Esophagus (tissue), 2 donors: Measurements from ENCODE around the gene COX7A1. TPM values are rescaled to one million over a fixed set of nuclear protein-coding genes. Genes with fewer than 3 reads are reported as not detected.

Source experiments
- H3K27ac ChIP-seq, 2 donors: one replicate each; pipeline ENCODE4 v1.5.1; 2013; ENCODE audit warnings: low read depth in 2 of 2, mild to moderate bottlenecking in 2 of 2, inconsistent platforms in 1 of 2, low read length in 1 of 2, moderate library complexity in 1 of 2
- H3K27me3 ChIP-seq, 2 donors: one replicate each; pipeline ENCODE4 v1.6.1; 2013; ENCODE audit warnings: low read length in 2 of 2, control low read depth in 1 of 2, mild to moderate bottlenecking in 1 of 2; ENCODE audit not compliant: insufficient read depth in 2 of 2, control insufficient read depth in 1 of 2
- H3K36me3 ChIP-seq, 2 donors: one replicate each; pipeline ENCODE4 v1.6.1; 2013; ENCODE audit warnings: low read length in 1 of 2; ENCODE audit not compliant: control insufficient read depth in 2 of 2, insufficient read depth in 2 of 2
- H3K4me1 ChIP-seq, 2 donors: one replicate each; pipeline ENCODE4 v1.6.1; 2013; ENCODE audit warnings: low read length in 1 of 2; ENCODE audit not compliant: control insufficient read depth in 2 of 2, insufficient read depth in 2 of 2
- H3K4me3 ChIP-seq, 2 donors: one replicate each; pipeline ENCODE4 v1.5.1; 2013; ENCODE audit warnings: low read length in 2 of 2, mild to moderate bottlenecking in 2 of 2, low read depth in 1 of 2, moderate library complexity in 1 of 2
- H3K9me3 ChIP-seq, 2 donors: one replicate each; pipeline ENCODE4 v1.6.1; 2013; ENCODE audit warnings: mild to moderate bottlenecking in 2 of 2, low read depth in 1 of 2, low read length in 1 of 2, moderate library complexity in 1 of 2; ENCODE audit not compliant: control insufficient read depth in 2 of 2, insufficient read depth in 1 of 2
- WGBS, 2 donors: extraction: QIAGEN DNeasy Blood & Tissue Kit; methylation state at CpG; one replicate each; pipeline ENCODE4 v1.1.7; 2013; 5-methylcytosine and 5-hydroxymethylcytosine counted together
- polyA plus RNA-seq, 2 donors: library from polyadenylated mRNA; stranded (reverse); fragments of 200-250 nt; gene quantifications; one replicate each; pipeline ENCODE4 v1.2.3, GENCODE V29; 2013
- donor health status: healthy with polysubstance abuse.
- donor health status: Bipolar disorder and iron deficiency.

COX7A1 gene
- polyA plus RNA-seq, 2 donors, result 17.3 to 22.9 TPM

GRCh38 chr19:36169084-36169760 lies 17.0 kb upstream of the COX7A1 start:
- Histone ChIP-seq H3K27me3 (no peaks in the 10 kb centered on the region), H3K4me3 (no peak overlapping the region), H3K4me1 (peaks cover 0 to 4% of the 10 kb centered on the region in 2 donors), H3K36me3 (peaks cover 0 to 5% of the 10 kb centered on the region in 2 donors), H3K9me3 (no peaks in the 10 kb centered on the region), H3K27ac (peak overlapping the region; percentile 43 to 84)
- 37 to 38% methylated on average over 9 of the region's 9 CpGs for WGBS, 2 donors

- H3K27ac ChIP-seq, result no peak overlapping the region
- WGBS, 2 donors, result 96 to 97% methylated on average over 12 of the region's 12 CpGs
- no peaks in the 10 kb centered on the region for H3K27me3 ChIP-seq
- no peaks in the 10 kb centered on the region for H3K9me3 ChIP-seq
- peaks cover 0 to 12% of the 10 kb centered on the region in 2 donors for H3K36me3 ChIP-seq
- no peaks in the 10 kb centered on the region for H3K4me1 ChIP-seq
- H3K4me3 ChIP-seq, result no peak overlapping the region
Measured at GRCh38 chr19:36163813-36164212, 11.6 kb upstream of the COX7A1 start.

DNA sequence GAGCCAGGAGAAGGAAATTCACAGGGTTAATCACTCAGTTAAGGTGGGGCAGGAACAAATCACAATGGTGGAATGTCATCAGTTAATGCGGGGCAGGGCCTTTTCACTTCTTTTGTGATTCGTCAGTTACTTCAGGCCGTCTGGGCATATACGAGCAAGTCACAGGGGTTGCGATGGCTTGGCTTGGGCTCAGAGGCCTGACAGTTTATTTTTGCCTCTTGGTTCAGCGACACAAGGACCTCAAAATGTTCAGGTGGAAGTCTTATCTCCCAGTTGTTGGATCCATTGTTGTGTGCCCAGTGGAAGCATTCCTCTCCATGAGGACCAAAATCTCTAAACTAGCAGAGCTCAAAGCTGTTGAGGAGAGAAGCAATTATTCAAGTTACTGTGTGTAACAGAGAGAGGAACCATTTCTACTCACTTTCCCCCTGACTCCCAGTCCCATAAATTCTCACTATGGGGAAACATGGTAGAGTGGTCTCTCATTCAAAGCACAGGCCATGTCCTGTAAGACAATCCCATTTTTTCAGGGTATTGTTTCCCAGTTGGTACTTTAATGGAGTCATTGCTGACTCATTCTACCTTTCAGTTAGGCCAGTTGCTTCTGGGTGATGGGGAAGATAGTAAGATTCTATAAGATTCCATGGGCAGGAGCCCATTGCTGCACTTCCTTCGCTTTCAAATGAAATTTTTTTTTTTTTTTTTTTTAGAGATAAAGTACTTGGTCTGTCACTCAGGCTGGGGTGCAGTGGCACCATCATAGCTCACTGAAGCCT lies 8.8 kb upstream of the COX7A1 start:
- Histone ChIP-seq H3K4me1 (no peaks in the 10 kb centered on the region), H3K27me3 (no peaks in the 10 kb centered on the region), H3K27ac (peak overlapping the region; percentile 63 to 90), H3K9me3 (no peaks in the 10 kb centered on the region), H3K36me3 (peaks cover 0 to 9% of the 10 kb centered on the region in 2 donors), H3K4me3 (peak overlapping the region in 1 of 2 donors; percentile 2)
- WGBS, 2 donors, result 55 to 63% methylated on average over 7 of the region's 7 CpGs

DNA sequence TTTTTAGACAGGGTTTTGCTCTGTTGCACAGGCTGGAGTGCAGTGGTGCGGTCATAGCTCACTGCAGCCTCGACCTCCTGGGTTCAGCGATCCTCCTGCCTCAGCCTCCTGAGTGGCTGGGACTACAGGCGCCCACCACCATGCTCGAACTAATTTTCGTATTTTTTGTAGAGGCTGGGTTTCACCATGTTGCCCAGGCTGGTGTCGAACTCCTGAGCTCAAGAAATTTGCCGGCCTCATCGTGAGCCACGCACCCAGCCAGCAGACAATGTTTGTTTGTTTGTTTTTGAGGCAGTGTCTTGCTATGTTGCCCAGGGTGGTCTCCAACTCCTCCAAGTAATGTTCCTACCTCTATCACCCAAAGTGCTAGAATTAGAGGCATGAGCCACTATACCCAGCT lies 879 bp upstream of the COX7A1 start:
- H3K36me3 ChIP-seq, result peaks cover 3 to 19% of the 10 kb centered on the region in 2 donors
- 90 to 95% methylated on average over 10 of the region's 10 CpGs for WGBS, 2 donors
- no peaks in the 10 kb centered on the region for H3K27me3 ChIP-seq
- no peaks in the 10 kb centered on the region for H3K9me3 ChIP-seq
- H3K4me1 ChIP-seq, result peaks cover 2 to 10% of the 10 kb centered on the region in 2 donors
- H3K27ac ChIP-seq, result peak overlapping the region; percentile 81 to 83
- no peak overlapping the region for H3K4me3 ChIP-seq

GRCh38 chr19:36152019-36152351 lies 262 bp downstream of the COX7A1 start:
- Histone ChIP-seq H3K9me3 (no peaks in the 10 kb centered on the region), H3K27ac (peak overlapping the region; percentile 81 to 98), H3K4me1 (peaks cover 2 to 10% of the 10 kb centered on the region in 2 donors), H3K27me3 (no peaks in the 10 kb centered on the region), H3K4me3 (peak overlapping the region; percentile 41 to 45), H3K36me3 (peaks cover 3 to 25% of the 10 kb centered on the region in 2 donors)
- WGBS, 2 donors, result 54 to 69% methylated on average over 16 of the region's 16 CpGs

DNA sequence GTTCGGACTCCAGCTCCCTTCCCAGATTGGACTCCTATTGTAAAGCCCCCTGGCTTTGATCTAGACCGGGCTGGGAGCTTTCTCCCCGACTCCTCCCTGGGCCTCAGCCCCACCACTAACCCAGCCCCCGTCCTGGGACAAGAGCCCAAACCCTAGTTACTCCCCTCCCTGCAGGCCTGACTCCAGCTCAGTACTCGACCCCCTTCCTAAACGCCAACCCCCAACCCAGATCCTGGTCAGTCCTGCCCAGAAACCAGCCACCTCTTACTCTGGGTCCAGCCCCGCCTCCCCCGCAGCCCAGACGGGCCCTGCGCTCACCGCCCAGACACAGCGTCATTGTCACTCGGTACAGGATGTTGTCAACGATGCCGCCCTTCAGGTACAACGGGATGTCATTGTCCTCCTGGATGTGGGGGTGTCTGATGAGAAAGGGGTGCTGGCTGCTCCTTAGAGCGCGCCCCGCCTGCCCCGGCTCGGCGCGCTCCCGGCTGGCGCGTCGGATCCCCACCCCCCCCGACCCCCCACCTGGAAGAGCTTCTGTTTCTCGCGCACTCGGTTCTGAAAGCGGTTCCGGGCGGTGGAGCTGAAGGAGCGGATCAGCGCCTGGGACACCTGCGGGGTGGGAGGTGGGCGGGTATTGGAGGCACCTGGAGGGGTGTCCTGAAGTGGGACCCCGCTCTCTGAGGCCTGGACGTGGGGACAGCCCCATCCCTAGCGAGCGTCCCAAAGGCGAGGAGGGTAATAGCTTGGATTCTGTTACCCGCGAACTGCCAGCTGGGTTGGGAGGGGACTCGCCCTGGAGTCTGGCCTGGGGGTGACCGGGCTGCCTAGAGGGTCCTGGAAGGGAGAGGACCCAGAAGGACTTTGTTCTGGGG lies 866 bp downstream of the COX7A1 start:
- WGBS, 2 donors, result 56 to 64% methylated on average over 45 to 47 of the region's 47 CpGs
- H3K27me3 ChIP-seq, result no peaks in the 10 kb centered on the region
- peaks cover 2 to 10% of the 10 kb centered on the region in 2 donors for H3K4me1 ChIP-seq
- peak overlapping the region; percentile 41 to 45 for H3K4me3 ChIP-seq
- H3K9me3 ChIP-seq, result no peaks in the 10 kb centered on the region
- H3K27ac ChIP-seq, result peak overlapping the region; percentile 81 to 98
- H3K36me3 ChIP-seq, result peaks cover 3 to 31% of the 10 kb centered on the region in 2 donors

DNA sequence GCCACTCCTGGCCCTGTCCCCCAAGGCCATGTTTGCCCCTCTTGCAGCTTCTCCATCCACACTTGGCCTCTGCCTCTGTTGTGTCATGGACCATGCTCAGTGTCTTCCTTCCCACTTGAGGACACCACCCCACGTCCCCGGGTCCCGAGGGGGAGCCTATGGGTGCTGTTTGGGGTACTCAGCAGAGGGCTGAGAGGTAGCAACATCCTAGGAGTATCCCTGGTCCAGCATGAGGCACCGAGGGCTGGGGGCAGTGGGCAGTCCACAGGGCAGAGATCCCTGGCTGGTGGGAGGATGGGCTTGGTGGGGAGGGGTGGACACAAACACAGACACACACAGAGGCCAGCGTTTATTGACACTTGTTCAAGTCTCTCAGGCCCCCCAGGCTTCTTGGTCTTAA lies 1.7 kb downstream of the COX7A1 start:
- Histone ChIP-seq H3K9me3 (no peaks in the 10 kb centered on the region), H3K27me3 (no peaks in the 10 kb centered on the region), H3K36me3 (peaks cover 9 to 39% of the 10 kb centered on the region in 2 donors), H3K4me1 (peaks cover 2 to 10% of the 10 kb centered on the region in 2 donors), H3K27ac (peak overlapping the region; percentile 81 to 98), H3K4me3 (no peak overlapping the region)
- 52 to 54% methylated on average over 5 of the region's 5 CpGs for WGBS, 2 donors

DNA sequence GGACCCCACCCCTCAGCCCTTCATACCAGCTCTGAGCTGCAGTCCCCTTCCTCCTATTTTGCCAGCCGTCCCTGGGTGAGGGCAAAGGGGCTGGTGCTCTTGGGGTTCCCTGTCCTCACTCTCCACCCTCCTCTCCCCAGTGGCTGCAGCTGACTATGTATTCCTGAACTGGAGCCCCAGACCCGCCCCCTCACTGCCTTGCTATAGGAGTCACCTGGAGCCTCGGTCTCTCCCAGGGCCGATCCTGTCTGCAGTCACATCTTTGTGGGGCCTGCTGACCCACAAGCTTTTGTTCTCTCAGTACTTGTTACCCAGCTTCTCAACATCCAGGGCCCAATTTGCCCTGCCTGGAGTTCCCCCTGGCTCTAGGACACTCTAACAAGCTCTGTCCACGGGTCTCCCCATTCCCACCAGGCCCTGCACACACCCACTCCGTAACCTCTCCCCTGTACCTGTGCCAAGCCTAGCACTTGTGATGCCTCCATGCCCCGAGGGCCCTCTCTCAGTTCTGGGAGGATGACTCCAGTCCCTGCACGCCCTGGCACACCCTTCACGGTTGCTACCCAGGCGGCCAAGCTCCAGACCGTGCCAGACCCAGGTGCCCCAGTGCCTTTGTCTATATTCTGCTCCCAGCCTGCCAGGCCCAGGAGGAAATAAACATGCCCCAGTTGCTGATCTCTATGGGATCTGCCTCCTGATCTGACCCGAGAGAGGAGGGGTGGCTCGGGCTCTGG lies 2.4 kb downstream of the COX7A1 start:
- no peaks in the 10 kb centered on the region for H3K9me3 ChIP-seq
- peaks cover 2 to 10% of the 10 kb centered on the region in 2 donors for H3K4me1 ChIP-seq
- WGBS, 2 donors, result 43 to 63% methylated on average over 13 of the region's 13 CpGs
- no peaks in the 10 kb centered on the region for H3K27me3 ChIP-seq
- peak overlapping the region; percentile 81 to 98 for H3K27ac ChIP-seq
- peak overlapping the region in 1 of 2 donors; percentile 1 for H3K4me3 ChIP-seq
- peaks cover 9 to 41% of the 10 kb centered on the region in 2 donors for H3K36me3 ChIP-seq

- 98 to 99% methylated on average over 6 of the region's 6 CpGs for WGBS, 2 donors
- no peak overlapping the region for H3K4me3 ChIP-seq
- H3K9me3 ChIP-seq, result no peaks in the 10 kb centered on the region
- peaks cover 0 to 8% of the 10 kb centered on the region in 2 donors for H3K4me1 ChIP-seq
- H3K36me3 ChIP-seq, result peaks cover 15 to 42% of the 10 kb centered on the region in 2 donors
- no peak overlapping the region for H3K27ac ChIP-seq
- no peaks in the 10 kb centered on the region for H3K27me3 ChIP-seq
Measured at GRCh38 chr19:36144624-36145023, 7.6 kb downstream of the COX7A1 start.
